Activated B cell treated with CpG ODN at 0.5 μM for 24 hours (primary cell): ENCODE data around the gene EIF2B1. TPM values are rescaled to one million over a fixed set of nuclear protein-coding genes. Genes with fewer than 3 reads are reported as not detected.
"Not testable (repeated sequence)": the region's sequence is repeated elsewhere in the genome, so short reads cannot be mapped to it uniquely, and the experiment has no call there.

Experiments used
- ATAC-seq: fragments of 200-7000 bp; cut with Tn5 transposase; one replicate; pipeline ENCODE4 v1.10.0; 2021; ENCODE audit warnings: low read depth, mild to moderate bottlenecking, moderate library complexity
- CTCF ChIA-PET: fragments of 350-600 bp; sonication (Branson Sonifier 250); formaldehyde crosslinking; loops from one replicate; lab custom pipeline; 2021; ENCODE audit warnings: antibody characterized with exemption; lab: Charles Lee
- POLR2A ChIA-PET: fragments of 350-600 bp; sonication (Branson Sonifier 250); formaldehyde crosslinking; loops from one replicate; lab custom pipeline; 2021; ENCODE audit warnings: antibody characterized with exemption; lab: Charles Lee
- DNase-seq: peaks from one replicate; pipeline ENCODE4 v3.0.0; 2022
- H3K27ac Mint-ChIP-seq: one replicate; pipeline ENCODE4 v1.8.0; 2020; ENCODE audit warnings: mixed read lengths
- H3K27me3 Mint-ChIP-seq: one replicate; pipeline ENCODE4 v1.8.0; 2021; ENCODE audit warnings: mixed read lengths
- H3K36me3 Mint-ChIP-seq: one replicate; pipeline ENCODE4 v1.8.0; 2021; ENCODE audit warnings: low read depth, mixed read lengths
- H3K4me1 Mint-ChIP-seq: one replicate; pipeline ENCODE4 v1.8.0; 2021; ENCODE audit warnings: mixed read lengths
- H3K4me3 Mint-ChIP-seq: one replicate; pipeline ENCODE4 v1.8.0; 2020; ENCODE audit warnings: mild to moderate bottlenecking, mixed read lengths
- H3K9me3 Mint-ChIP-seq: one replicate; pipeline ENCODE4 v1.8.0; 2020; ENCODE audit warnings: mixed read lengths
- CTCF ChIP-seq: fragments of 200-600 bp; IDR thresholded peaks from one replicate; pipeline ENCODE4 v1.8.0; 2022; ENCODE audit warnings: antibody characterized with exemption, mild to moderate bottlenecking
- intact Hi-C: fragments of 100-400 bp; cut with micrococcal nuclease; formaldehyde crosslinking; loops from one replicate; pipeline ENCODE4 v1.15.1; 2024
- total RNA-seq: library from RNA; stranded (reverse); gene quantifications from 2 replicates; pipeline ENCODE4 v1.2.3, GENCODE V29; 2022

Gene EIF2B1
- total RNA-seq, 1 donor from 2014 or later = 67.3 TPM

- H3K4me1 Mint-ChIP-seq = peaks cover 23% of the 10 kb centered on the region
- DNase-seq = no peak
- no peaks in the 10 kb centered on the region for H3K9me3 Mint-ChIP-seq
- no peak for ATAC-seq
- peaks cover 84% of the 10 kb centered on the region for H3K36me3 Mint-ChIP-seq
- H3K27ac Mint-ChIP-seq = no peak overlapping the region
- ChIA-PET CTCF (no interaction called here), POLR2A (no interaction called here)
- H3K4me3 Mint-ChIP-seq = no peak overlapping the region
- H3K27me3 Mint-ChIP-seq = no peaks in the 10 kb centered on the region
- no peak for TF ChIP-seq CTCF
- intact Hi-C loops = no loop called here
These were observed 41.6 kb downstream of the EIF2B1 start for GRCh38 chr12:123591702-123592481.

- no peak overlapping the region for H3K27ac Mint-ChIP-seq
- DNase-seq = no peak
- TF ChIP-seq CTCF = no peak
- peaks cover 5% of the 10 kb centered on the region for H3K36me3 Mint-ChIP-seq
- no peaks in the 10 kb centered on the region for H3K9me3 Mint-ChIP-seq
- intact Hi-C loops = loop anchor here (5.0 kb wide), 2 partner anchors 143 to 243 kb away; partner anchors contain the start of gene RILPL2
- no peak overlapping the region for H3K4me3 Mint-ChIP-seq
- ChIA-PET CTCF (no interaction called here), POLR2A (no interaction called here)
- H3K4me1 Mint-ChIP-seq = peaks cover 26% of the 10 kb centered on the region
- no peaks in the 10 kb centered on the region for H3K27me3 Mint-ChIP-seq
- ATAC-seq = no peak
These were observed 52.7 kb downstream of the EIF2B1 start for GRCh38 chr12:123580772-123581171.

GRCh38 chr12:123578829-123579228 lies 54.7 kb downstream of the EIF2B1 start:
- peaks cover 15% of the 10 kb centered on the region for H3K4me1 Mint-ChIP-seq
- H3K27ac Mint-ChIP-seq, H3K4me3 Mint-ChIP-seq, DNase-seq, intact Hi-C loops, H3K9me3 Mint-ChIP-seq, CTCF ChIA-PET, H3K27me3 Mint-ChIP-seq, ATAC-seq, H3K36me3 Mint-ChIP-seq: not testable (repeated sequence)
- POLR2A ChIA-PET = interaction anchor here (1.3 kb wide), 1 partner anchor 214 kb away, joined by 6 read pairs; the partner anchor contains the start of gene SBNO1

DNA sequence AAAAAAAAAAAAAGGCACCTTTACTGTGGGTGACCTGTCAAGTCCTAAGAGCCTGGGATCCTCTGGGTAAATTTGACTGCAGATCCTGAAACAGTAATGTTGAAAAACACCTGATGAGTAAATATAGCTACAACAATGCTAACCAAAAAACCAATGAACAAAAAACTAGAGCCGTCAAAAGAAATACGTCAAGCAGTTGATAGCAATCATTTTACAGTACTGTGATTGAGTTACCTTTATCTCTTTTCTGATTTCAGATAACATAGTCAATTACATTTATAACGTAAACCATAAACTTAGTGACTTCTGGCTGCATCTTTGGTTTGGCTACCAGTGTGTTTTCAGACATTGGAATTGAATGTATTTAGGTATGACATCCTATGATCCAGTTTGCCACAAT lies 55.2 kb downstream of the EIF2B1 start:
- no peaks in the 10 kb centered on the region for H3K27me3 Mint-ChIP-seq
- no peaks in the 10 kb centered on the region for H3K36me3 Mint-ChIP-seq
- intact Hi-C loops = no loop called here
- CTCF ChIA-PET = no interaction called here
- H3K27ac Mint-ChIP-seq = no peak overlapping the region
- H3K4me1 Mint-ChIP-seq = peaks cover 13% of the 10 kb centered on the region
- H3K9me3 Mint-ChIP-seq = no peaks in the 10 kb centered on the region
- POLR2A ChIA-PET = interaction anchor here (0.7 kb wide), 1 partner anchor 660 kb away, joined by 5 read pairs; no protein-coding TSS in a partner anchor
- no peak overlapping the region for H3K4me3 Mint-ChIP-seq
- no peak for TF ChIP-seq CTCF
- ATAC-seq (no peak), DNase-seq (no peak)

DNA sequence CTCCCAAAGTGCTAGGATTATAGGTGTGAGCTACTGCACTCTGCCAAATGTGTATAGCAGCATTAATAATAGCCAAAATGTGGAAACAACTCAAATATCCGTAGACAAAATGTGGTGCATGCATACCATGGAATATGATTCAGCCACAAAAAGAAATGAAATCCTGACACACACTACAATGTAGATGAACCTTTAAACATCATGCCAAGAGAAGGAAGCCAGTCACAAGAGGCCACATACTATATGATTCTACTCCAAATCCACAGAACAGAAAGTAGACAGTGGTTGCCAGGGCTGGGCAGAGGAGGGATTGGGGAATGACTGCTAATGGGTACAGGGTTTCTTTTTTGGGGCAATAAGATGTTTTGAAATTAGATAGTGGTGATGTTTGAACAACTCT lies 56.9 kb downstream of the EIF2B1 start:
- H3K4me3 Mint-ChIP-seq = no peak overlapping the region
- DNase-seq = no peak
- H3K27ac Mint-ChIP-seq = no peak overlapping the region
- ChIA-PET CTCF (no interaction called here), POLR2A (no interaction called here)
- no peak for ATAC-seq
- intact Hi-C loops = no loop called here
- no peak for TF ChIP-seq CTCF
- H3K4me1 Mint-ChIP-seq = peaks cover 3% of the 10 kb centered on the region
- H3K36me3 Mint-ChIP-seq = no peaks in the 10 kb centered on the region
- no peaks in the 10 kb centered on the region for H3K9me3 Mint-ChIP-seq
- H3K27me3 Mint-ChIP-seq = no peaks in the 10 kb centered on the region
